CD4-positive, alpha-beta T cell treated with Interferon alpha-2 for 1 hour (primary cell): ENCODE measurements around the gene IL6ST.
"Not testable (repeated sequence)": the region's sequence is repeated elsewhere in the genome, so short reads cannot be mapped to it uniquely, and the experiment has no call there.

ENCODE experiments used
- DNase-seq, 2 donors: peaks; one replicate each; pipeline ENCODE4 v3.0.0-alpha.2; 2020 to 2022

IL6ST gene

DNA sequence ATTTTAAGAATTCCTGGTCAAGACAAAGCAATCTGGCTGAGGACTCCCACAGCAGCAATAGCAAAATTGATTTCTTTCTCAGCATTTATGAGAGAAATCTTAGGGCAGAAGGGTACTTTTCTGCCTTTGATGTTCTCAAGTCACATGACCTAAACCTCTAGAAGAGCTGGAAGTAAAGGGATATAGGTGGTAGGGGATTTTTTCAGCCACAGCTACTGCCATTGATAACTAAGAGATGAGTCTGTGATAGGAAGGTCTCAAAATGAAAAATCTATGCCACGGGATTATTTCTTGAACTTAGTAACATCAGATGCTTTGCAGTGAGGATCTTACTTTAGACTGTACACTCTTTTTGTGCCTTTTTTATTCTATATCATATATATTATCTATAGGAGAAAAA lies 35.6 kb downstream of the IL6ST start:
- peak in 1 of 2 donors; percentile 24 for DNase-seq

DNA sequence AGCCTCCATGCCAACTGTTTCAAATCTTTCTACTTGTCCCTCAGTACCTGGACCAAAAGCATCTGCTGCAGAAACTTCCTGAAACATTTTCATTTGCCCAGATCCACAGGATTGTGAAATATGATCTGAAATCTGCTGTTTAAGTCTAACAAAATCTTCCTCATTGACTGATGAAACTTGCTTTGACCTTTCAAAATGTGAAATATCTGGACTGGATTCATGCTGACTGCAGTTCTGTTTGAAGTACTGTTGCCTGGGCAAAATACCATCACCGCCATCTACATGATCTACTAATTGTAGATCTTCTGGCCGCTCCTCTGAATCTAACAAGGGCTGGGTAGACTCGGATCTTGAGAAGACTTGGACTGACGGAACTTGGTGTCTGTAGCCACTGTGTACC lies 53.6 kb downstream of the IL6ST start:
- not testable (repeated sequence) for DNase-seq

DNA sequence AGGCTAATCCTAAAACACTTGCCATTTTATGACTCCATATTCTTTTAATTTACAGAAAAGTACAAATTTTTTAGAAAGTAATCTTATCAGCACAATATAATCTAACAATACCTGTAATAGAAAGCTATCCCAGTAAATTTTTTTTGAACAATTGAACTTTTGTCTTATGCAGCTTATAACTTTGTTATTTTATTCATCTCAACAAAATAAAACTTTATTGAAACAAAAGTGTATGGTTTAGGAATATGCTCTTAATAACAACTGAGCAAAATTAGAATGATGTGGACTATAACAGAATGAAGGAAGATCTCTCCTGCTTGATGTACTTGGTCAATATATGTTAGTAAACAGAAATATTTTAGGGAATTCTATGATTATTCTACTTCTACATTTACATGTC lies 57.2 kb downstream of the IL6ST start:
- not testable (repeated sequence) for DNase-seq

DNA sequence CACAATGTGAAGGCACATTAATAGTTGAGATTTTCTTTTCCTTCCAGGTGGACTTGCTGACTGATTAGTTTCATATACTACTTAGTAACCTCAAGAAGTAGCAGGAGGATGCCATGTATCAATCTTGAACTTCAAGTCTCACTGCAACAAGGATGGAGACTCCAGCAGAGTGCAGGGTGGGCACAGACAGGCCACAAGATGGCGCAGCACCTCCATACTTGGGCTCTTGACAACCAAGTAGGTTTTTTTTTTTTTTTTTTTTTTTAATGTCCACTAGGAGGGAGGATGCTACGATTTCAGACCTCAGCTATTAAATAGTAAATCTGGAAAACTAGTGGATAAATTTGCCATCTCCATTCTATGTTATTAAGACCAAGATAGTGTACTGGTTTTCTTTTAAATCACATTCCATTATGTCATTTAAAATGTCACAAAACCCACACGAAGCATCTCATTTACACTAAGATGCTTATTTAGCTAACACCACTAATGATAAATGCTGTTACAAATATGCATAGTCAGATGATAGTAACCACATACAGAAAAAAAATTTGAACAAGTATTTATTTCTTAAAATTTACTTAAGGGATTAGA lies 58.6 kb downstream of the IL6ST start:
- DNase-seq: peak; percentile 79 to 81

DNA sequence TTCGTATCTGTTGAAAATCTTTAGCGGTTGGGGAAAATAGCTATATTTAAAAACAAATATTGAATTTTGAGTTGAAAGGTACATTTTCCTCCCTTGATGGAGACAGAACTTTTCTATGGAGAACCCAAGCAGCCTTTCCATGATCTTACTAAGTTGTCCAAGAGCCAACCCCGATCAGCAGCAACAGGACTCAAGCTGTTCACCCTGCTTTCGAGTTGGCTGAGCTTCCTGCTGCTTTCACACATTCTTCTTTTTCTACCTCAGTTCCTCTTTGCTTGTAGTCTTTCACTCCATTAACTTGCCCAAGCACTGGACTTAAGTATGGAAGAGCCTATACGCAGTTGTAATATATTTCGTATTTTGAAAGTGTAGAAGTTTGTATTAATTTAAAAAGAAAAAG lies 59.4 kb downstream of the IL6ST start:
- no peak for DNase-seq

DNA sequence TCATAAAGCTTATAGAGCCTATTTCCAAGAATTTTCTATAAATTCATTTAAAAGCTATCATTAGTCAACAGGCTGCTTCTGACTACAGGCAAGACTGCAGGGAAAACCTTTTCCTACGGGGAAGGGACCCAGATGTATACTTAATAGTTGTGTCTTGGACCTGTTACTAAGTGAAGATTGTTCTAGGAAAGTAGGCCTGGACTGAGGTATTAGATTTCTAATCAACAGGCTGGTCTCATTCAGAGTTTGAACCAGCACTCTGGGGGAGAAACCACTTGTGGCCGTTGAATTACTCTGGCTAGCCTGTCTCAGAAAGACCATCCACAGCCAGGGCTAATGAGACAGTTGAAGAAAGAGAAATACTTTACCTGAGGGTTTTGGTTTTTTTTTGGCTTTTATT lies 60.0 kb downstream of the IL6ST start:
- no peak for DNase-seq

DNA sequence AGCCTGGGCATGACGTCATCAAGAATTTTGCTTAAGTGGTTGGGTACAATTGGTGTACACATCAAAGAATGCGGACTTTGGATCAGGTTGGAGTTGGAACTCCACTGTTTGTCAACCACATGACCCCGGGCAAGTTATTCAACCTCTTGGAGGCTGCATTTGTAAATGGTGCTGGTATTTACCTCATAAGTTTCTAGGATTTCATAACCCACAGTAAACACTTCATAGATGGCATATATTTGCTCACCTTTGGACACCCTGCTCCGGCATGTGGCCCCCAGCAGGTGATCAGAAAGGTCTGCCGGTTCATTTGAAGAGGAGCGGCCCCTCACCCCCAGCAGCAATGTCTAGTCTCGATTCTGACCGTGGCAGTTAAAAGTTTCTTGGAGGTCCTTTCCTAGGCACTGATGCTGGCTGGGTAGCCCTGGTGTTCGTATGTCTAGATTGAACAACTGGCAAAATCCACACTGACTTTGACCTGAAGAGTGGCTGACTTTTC lies 60.6 kb downstream of the IL6ST start:
- no peak for DNase-seq

DNA sequence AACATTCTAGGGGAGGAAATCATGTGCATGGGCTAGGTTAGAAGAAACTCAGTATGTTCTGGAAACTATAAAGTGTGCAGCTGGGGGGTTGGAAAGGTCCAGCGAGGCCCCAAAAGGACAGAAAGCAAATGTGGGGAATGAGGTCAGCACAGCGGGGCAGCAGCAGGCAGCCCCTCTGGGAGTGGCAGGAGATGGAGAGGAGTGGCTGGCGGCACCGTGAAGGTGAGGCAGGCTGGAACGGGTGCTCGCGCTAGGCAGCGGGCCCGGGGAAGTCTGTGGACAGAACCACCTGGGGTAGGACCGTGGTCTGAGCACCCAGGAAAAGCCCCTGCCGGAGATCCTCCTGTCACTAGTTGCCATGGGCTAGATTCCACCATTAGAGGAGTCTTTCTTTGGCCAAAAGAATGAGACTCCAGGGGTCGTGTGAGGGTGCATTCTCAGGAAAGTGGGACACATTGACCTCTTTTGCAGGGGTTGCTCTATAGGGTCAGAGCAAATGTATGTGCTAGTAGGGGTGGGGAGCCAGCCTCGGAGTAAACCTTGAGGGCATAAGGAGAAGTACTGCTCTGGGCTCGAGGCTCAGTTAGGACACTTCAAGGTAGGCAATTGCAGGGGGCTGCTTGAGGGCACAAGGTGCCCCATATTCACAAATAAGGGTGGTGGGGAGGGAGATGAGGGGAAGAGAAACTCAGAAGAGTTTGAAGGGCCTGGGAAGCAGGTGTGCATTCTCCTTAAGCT lies 61.2 kb downstream of the IL6ST start:
- DNase-seq: no peak

DNA sequence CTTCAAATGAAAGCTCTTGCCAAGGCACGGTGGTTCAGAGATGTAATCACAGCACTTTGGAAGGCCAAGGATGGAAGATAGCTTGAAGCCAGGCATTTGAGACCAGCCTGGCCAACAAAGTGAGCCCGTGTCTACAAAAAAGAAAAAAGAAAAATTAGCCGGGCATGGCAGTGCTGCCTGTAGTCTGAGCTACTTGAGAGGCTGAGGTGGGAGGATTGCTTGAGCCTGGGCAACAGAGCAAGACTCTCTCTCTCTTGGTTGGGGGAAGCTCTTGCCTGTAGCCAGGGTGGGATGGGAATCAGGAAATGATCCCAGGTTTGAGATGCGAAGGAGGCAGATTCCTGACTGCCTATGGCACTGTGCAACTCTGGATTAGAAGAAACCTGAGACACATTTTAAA lies 62.1 kb downstream of the IL6ST start:
- DNase-seq: no peak

DNA sequence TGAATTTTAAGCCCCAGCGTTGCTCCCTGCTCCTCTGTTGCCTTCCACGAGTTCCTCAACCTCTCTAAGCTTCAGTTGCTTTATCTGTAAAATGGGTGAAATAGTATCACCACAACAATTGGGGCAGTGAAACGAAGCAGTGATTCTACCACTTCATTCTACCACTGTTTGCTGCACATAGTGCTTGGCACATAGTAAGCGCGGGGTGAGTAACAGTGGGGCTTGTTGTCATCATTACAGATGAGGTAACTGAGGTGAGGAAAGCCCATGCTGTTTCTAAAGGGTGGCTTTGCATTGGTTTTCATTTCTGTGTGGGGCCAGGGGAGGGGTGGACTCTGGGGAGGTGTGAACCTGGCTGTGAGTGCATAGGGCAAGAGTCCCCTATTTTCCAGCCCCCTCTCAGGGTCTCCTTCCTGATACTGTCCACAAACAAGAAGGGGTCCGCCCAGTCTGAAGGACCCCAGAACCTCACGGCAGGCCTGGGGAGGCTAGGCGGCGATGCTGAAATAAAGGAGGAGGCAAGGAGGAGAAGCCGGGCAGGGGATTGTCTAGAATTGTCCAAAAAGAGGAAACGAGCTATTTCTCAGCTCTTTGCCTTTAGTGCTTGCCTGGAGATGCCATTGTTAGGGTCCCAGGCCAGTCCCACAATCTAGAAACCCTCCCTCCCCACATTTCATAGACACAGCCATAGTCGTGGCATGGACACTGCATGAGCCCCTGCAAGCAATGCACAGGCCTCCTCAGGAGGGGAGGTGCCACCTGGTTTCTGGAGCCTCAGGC lies 65.6 kb downstream of the IL6ST start:
- DNase-seq: no peak

DNA sequence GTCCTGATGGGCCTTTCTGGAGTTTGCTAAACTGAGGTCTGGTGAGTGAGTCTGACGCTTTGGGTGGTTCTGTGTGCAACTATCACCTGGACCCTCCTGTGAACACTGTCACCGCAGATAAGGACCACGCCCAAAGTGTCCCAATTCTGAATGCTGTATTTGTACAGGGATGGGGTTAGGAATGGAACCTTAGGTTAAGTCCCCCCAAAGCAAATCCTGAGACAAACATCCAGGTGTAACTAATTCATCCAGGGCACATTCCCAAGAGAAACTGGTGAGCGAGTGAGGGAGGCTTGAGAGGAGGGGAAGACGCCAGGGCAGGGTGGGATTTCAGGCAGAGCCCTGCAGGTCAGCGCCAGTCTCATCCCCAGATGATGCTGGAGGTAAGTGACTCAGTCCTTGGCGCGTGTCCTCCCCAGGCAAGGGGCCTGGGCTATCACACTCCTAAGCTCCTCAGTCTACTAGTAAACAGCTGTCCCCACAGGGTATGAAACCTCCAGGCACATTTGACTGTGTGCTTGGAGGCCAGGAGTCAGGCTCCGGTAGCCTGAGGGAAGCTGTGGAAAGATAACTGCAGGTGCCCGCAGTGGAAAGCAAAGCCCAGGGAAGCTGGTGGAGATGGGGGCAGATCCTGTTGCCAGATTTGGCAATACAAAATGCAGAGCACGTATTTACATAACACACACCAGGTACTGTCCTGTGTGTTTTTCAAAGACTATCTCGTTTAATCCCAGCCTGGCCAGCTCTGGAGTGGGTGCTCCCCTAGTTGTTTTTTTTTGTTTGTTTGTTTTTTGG lies 66.7 kb downstream of the IL6ST start:
- no peak for DNase-seq

DNA sequence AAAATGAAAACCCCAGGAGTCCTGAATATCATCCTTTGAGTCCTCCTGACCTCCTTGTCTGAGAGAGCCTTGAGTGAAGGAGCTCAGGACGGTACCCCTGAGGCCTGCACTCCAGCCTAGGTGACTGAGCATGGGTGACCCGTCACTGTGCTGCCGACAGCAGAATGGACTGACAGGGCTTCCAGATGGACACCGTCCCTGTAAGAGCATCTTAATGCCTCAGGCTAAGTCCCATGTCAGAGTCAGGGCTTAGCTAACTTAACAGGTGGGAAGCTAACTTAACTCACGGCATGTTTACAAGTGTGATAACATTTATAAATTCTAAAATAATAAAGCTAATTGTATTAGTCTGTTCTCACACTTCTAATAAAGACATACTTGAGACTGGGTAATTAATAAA lies 68.3 kb downstream of the IL6ST start:
- no peak for DNase-seq

DNA sequence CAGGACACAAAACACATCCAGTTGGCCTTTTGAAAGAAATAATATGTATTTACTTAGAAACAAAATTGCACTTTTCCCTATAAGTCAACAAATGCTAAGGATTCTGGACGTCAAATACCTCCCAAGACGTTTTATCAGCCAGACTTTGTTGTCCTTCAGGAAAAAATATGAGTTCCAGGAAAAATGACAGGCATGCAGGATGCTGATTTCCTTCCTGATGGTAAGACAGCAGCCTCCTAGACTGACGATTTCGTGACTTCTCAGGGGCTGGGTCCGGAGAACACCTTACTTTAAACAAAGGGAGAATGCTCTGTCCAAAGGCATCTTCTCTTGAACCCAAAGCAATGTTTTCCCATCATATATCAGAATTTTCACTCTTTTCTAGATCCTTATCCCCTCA lies 69.1 kb downstream of the IL6ST start:
- no peak for DNase-seq

DNA sequence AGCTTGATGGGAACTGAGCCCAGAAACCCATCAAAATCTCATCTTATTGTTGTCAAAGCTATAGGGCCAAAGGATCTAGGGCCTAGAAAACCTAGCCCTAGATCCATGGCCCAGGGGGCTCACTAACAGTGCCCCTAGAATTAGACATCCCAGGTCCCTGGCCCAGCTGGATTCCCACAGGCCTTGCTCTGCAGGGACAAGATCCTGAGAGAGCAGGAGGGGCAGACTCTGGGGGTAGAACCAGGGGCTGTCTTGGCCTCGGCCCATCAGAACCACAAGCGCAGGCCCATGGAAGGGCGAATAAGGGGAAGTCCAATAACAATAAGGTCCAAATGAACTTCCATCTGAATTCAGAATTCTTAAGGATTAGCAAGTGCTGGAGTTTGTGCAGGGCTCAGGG lies 69.6 kb downstream of the IL6ST start:
- no peak for DNase-seq

DNA sequence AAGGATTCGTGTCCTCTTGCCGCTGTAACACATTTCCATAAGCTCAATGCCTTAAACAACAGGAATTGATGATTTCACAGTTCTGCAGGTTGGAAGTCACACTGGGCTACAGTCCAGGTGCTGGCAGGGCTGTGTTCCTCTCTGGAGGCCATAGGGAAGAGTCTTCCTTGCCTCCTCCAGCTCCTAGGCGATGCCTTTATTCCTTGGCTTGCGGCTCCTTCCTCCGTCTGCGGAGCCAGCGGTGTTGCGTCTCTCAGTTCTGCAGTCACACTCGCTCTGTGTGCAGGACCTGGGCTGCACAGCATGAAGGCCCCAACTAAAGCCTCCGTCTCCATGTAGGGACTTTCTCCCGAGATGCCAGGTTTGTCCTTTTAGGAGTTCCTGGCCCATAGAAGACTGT lies 70.0 kb downstream of the IL6ST start:
- no peak for DNase-seq

DNA sequence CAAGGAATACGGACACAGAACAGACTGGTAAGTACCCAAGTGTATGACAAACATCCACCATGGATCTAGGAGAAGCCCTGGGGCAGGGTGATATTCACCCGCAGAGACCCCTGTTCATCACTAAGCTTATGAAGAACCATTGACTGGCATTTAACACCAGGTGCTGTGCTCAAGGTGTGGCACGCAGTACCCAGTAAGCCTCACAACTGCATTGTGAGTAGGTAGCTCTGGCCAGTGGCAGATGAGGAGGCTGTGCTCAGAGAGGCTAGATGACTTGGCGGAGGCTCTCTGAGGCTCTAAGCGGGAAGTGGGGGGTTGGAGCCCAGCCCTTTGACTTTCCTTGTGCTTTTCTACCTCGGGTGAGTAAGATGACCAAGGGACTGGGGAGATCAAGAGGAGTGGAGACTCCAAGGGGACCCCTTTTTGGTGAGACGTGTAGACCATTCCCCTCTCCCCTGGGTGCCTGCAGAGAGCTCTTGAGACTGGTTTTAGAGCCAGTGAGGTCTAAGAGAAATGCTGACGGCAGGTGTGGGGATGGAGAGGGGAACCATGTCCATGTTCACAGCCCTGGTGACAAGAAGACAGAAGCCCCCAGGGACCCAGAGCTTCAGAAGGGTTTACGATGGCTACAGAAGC lies 70.8 kb downstream of the IL6ST start:
- no peak for DNase-seq

DNA sequence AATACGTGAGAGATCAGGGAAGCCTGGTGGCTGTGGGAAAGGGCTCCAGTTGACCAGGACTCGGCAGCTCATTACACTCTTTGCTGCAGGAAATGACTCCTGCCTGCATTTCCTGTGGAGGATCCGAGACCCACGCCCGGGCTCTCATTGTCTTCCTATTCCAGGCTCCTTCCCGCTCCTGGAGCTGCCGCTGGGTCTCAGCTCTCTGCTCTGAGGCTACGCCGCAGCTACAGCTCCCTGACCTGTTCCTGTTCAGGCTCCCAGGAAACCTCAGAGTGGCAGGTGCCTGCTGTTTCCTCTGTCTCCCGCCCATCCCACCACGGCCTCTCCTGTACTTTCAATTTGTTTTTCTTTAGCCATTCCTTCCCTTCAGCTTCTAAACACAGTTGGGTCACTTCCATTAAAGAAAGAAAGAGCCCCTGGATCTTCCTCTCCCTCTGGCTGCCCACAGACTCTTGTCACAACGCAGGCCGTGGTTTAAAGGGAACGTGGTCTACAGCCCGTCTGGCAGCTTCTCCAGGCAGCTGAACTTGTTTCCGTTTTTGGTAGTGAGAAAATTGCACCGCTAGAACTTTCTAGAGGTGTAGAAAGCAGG lies 71.5 kb downstream of the IL6ST start:
- DNase-seq: peak in 1 of 2 donors; percentile 18

DNA sequence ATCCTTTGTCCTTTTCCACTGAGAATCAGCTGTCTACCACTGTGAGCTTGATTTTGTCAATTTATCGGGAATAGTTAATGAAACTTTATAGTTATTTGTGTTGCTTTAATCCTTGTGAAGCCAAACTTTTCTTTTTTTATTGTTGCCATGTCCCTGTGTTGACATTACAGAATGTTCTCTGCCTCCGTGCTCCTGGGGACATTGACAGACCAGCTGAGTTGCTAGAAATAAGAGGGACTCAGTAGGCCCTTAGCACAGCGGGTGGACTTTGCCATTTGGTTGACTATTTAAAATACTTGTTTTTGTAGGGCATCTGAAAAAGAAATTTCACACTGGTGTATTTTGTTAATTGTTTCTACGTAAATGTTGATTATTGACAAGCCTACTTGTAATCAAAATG lies 73.1 kb downstream of the IL6ST start:
- DNase-seq: no peak

DNA sequence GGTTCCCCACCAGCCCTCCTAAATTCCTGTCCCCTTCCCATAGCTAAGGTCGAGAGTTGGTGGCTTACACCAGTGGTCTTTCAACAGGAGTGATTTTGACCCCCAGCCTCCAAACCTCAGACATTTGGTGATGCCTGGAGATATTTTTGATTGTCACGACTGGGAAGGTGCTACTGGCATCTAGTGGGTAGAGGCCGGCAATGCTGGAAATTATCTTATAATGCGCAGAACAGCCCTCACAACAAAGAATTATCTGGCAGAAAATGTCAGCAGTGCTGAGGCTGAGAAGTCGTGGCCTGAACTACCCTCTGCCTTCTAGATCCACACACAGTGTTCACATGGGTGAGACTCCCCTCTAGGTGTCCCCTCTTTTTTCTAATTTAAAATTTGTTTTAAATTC lies 74.0 kb downstream of the IL6ST start:
- no peak for DNase-seq

DNA sequence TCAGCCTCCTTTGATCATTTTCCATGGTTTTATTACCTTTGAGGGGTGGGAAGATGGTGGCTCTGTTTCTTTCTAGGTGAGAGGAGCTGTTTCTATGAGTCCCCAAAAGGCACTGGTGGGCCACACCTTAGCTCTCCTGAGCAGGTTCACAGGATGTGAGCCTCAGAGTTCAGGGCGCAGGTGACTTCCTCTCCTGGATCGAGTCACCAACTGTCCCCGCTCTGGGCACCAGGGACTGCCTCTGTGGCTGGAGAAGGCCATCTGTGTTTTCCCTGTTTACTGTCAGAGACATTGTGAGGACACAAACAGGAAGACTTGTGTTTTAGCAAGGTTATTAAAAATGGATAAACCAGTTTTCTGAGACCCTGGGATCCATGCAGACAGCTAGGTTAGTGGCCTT lies 75.1 kb downstream of the IL6ST start:
- DNase-seq: no peak

DNA sequence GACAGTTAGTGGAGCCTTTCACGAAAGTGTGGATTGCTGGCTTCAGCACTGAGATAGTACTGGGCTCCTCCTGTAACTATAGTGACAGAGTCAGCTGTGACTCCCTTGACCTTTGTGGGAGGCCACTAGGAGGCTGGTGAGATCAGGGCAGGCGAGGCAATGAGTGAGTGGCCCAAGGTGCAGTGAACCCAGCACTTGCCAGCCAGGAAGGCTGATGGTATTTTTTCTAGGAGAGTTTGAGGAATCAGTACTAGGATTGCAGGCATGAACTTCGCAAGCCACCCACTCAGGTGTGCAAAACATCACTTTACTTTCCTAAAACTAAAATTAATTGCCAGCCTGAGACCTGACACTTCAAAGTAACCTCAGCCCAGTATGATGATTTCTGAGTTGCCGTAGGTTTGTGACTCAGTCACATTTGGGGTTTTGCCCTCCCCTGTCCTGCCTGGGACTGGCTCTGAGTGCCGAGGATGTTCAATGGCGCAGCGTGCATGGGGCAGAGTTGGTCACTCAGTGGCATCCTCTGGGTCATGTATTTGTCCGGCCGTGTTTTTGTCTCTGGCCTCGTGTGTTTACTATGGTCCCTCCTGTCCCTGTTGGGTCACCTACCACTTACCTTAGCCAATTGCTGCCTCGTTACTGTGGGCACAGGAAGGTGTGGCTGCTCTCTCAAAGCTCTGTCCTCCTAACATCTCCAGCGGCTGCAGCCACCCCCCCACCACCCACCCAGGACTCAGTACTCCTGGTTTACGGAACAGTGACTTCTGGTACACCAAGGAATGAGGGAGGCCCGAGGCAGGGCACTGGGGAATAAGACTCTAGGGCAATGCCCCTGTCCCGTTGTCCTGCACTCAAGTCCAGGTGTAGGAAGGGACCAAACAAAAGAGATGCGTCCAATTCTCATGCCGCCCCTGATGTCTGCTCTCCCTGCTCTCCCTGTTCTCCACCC lies 76.4 kb downstream of the IL6ST start:
- no peak for DNase-seq
